Measurements from ENCODE around the gene CEACAM19. TPM values are rescaled to one million over a fixed set of nuclear protein-coding genes. Genes with fewer than 3 reads are reported as not detected.

The CEACAM19 gene
- total and polyA plus RNA-seq, 2 donors (not counting 1 experiment from before 2014, with no cell fraction given) = 7.8 to 9.9 TPM

- Histone ChIP-seq H4K20me1 (ENCODE audit: control insufficient read depth, extremely low read depth, insufficient read depth, low read length) (no peaks in the 10 kb centered on the region), H3K27ac (ENCODE audit: insufficient read depth, low read length) (no peak overlapping the region), H3K79me2 (ENCODE audit: control insufficient read depth, insufficient read depth, low read length) (no peaks in the 10 kb centered on the region), H3K36me3 (ENCODE audit: control insufficient read depth, insufficient read depth, low read length) (no peaks in the 10 kb centered on the region), H2AFZ (ENCODE audit: low read length) (no peak overlapping the region), H3K4me3 (replicated peaks in 1 of 4; ENCODE audit: control extremely low read depth in 1 of 4, insufficient read depth in 1 of 4, low read depth in 3 of 4, low read length in 4 of 4) (no peak overlapping the region), H3K27me3 (ENCODE audit: control insufficient read depth, insufficient read depth, low read length) (no peaks in the 10 kb centered on the region), H3K9me3 (ENCODE audit: control insufficient read depth, insufficient read depth, low read depth, low read length) (no peaks in the 10 kb centered on the region), H3K4me1 (ENCODE audit: control insufficient read depth, extremely low read depth, insufficient read depth, low read length) (no peaks in the 10 kb centered on the region), H3K9ac (ENCODE audit: insufficient read depth, low read length) (no peak overlapping the region), H3K4me2 (ENCODE audit: extremely low read depth, insufficient read depth, low read length) (no peak overlapping the region)
- TF ChIP-seq EZH2 (IDR thresholded peaks at IDR 0.05; ENCODE audit: low read length, missing control alignments) (no peak), CTCF (conservative IDR thresholded peaks at IDR 0.05 in 1 of 2, IDR thresholded peaks at IDR 0.05 in 1 of 2; ENCODE audit: low read depth in 1 of 2, low read length in 2 of 2) (no peak)
- DNase-seq (ENCODE audit: low read depth in 2 of 2) = no peak
These were observed 33.7 kb downstream of the CEACAM19 start for GRCh38 chr19:44704982-44705381.

- no peak overlapping the region for H3K4me3 ChIP-seq (replicated peaks in 1 of 4; ENCODE audit: control extremely low read depth in 1 of 4, insufficient read depth in 1 of 4, low read depth in 3 of 4, low read length in 4 of 4)
- H4K20me1 ChIP-seq (ENCODE audit: control insufficient read depth, extremely low read depth, insufficient read depth, low read length) = no peaks in the 10 kb centered on the region
- H3K36me3 ChIP-seq (ENCODE audit: control insufficient read depth, insufficient read depth, low read length) = no peaks in the 10 kb centered on the region
- H2AFZ ChIP-seq (ENCODE audit: low read length) = no peak overlapping the region
- H3K9me3 ChIP-seq (ENCODE audit: control insufficient read depth, insufficient read depth, low read depth, low read length) = no peaks in the 10 kb centered on the region
- H3K27ac ChIP-seq (ENCODE audit: insufficient read depth, low read length) = no peak overlapping the region
- no peaks in the 10 kb centered on the region for H3K79me2 ChIP-seq (ENCODE audit: control insufficient read depth, insufficient read depth, low read length)
- H3K4me1 ChIP-seq (ENCODE audit: control insufficient read depth, extremely low read depth, insufficient read depth, low read length) = no peaks in the 10 kb centered on the region
- no peaks in the 10 kb centered on the region for H3K27me3 ChIP-seq (ENCODE audit: control insufficient read depth, insufficient read depth, low read length)
- H3K9ac ChIP-seq (ENCODE audit: insufficient read depth, low read length) = no peak overlapping the region
- TF ChIP-seq CTCF (conservative IDR thresholded peaks at IDR 0.05 in 1 of 2, IDR thresholded peaks at IDR 0.05 in 1 of 2; ENCODE audit: low read depth in 1 of 2, low read length in 2 of 2) = no peak
- TF ChIP-seq EZH2 (IDR thresholded peaks at IDR 0.05; ENCODE audit: low read length, missing control alignments) = no peak
- no peak for DNase-seq (ENCODE audit: low read depth in 2 of 2)
- H3K4me2 ChIP-seq (ENCODE audit: extremely low read depth, insufficient read depth, low read length) = no peak overlapping the region
These were observed 34.3 kb downstream of the CEACAM19 start for GRCh38 chr19:44705502-44706010.

- no peaks in the 10 kb centered on the region for H3K27me3 ChIP-seq (ENCODE audit: control insufficient read depth, insufficient read depth, low read length)
- no peaks in the 10 kb centered on the region for H3K4me1 ChIP-seq (ENCODE audit: control insufficient read depth, extremely low read depth, insufficient read depth, low read length)
- no peaks in the 10 kb centered on the region for H3K9me3 ChIP-seq (ENCODE audit: control insufficient read depth, insufficient read depth, low read depth, low read length)
- TF ChIP-seq CTCF (conservative IDR thresholded peaks at IDR 0.05 in 1 of 2, IDR thresholded peaks at IDR 0.05 in 1 of 2; ENCODE audit: low read depth in 1 of 2, low read length in 2 of 2) (no peak), EZH2 (IDR thresholded peaks at IDR 0.05; ENCODE audit: low read length, missing control alignments) (no peak)
- H4K20me1 ChIP-seq (ENCODE audit: control insufficient read depth, extremely low read depth, insufficient read depth, low read length) = no peaks in the 10 kb centered on the region
- no peak overlapping the region for H3K9ac ChIP-seq (ENCODE audit: insufficient read depth, low read length)
- no peak for DNase-seq (ENCODE audit: low read depth in 2 of 2)
- H3K4me3 ChIP-seq (replicated peaks in 1 of 4; ENCODE audit: control extremely low read depth in 1 of 4, insufficient read depth in 1 of 4, low read depth in 3 of 4, low read length in 4 of 4) = no peak overlapping the region
- no peak overlapping the region for H3K27ac ChIP-seq (ENCODE audit: insufficient read depth, low read length)
- H3K36me3 ChIP-seq (ENCODE audit: control insufficient read depth, insufficient read depth, low read length) = no peaks in the 10 kb centered on the region
- no peaks in the 10 kb centered on the region for H3K79me2 ChIP-seq (ENCODE audit: control insufficient read depth, insufficient read depth, low read length)
- H2AFZ ChIP-seq (ENCODE audit: low read length) = no peak overlapping the region
- H3K4me2 ChIP-seq (ENCODE audit: extremely low read depth, insufficient read depth, low read length) = no peak overlapping the region
These were observed 35.4 kb downstream of the CEACAM19 start for GRCh38 chr19:44706506-44707236.
